GM12878 (cell line): Measurements from ENCODE around the gene SRL. TPM values are rescaled to one million over a fixed set of nuclear protein-coding genes. Genes with fewer than 3 reads are reported as not detected.
A peak's percentile ranks its signal among the peaks of the same experiment; 100 is the strongest.

Experiments used
- BCLAF1 ChIP-seq: fragments of 450-650 bp; IDR thresholded peaks from 2 replicates; pipeline ENCODE4 v1.6.1; 2017; ENCODE audit warnings: antibody characterized with exemption, mild to moderate bottlenecking, moderate library complexity
- CBFB ChIP-seq: IDR thresholded peaks from 2 replicates; pipeline ENCODE4 v1.6.1; 2016; ENCODE audit warnings: antibody characterized with exemption, low read depth
- DPF2 ChIP-seq: fragments of 450-650 bp; IDR thresholded peaks from 2 replicates; pipeline ENCODE4 v1.6.1; 2017; ENCODE audit warnings: mild to moderate bottlenecking
- IKZF1 ChIP-seq: fragments of 450-650 bp; conservative IDR thresholded peaks from 2 replicates; pipeline ENCODE4 v1.6.1; 2017; ENCODE audit warnings: antibody characterized with exemption, mild to moderate bottlenecking
- KLF5 ChIP-seq: fragments of 450-650 bp; IDR thresholded peaks from 2 replicates; pipeline ENCODE4 v1.6.1; 2014; ENCODE audit warnings: mild to moderate bottlenecking; ENCODE audit not compliant: partially characterized antibody
- MTA3 ChIP-seq: IDR thresholded peaks from 2 replicates; pipeline ENCODE4 v1.6.1; 2012; ENCODE audit warnings: low read length, inconsistent platforms, borderline replicate concordance
- NR2C2 ChIP-seq: IDR thresholded peaks from 2 replicates; pipeline ENCODE4 v1.6.1; 2011; ENCODE audit warnings: borderline replicate concordance, low read depth; ENCODE audit not compliant: control insufficient read depth, insufficient read length
- SRF ChIP-seq, 2 experiments: IDR thresholded peaks; 2 replicates each; pipeline ENCODE4 v1.6.1; 2011; ENCODE audit warnings: low read depth in 2 of 2, low read length in 2 of 2, mild to moderate bottlenecking in 1 of 2, moderate library complexity in 1 of 2
- STAT3 ChIP-seq: IDR thresholded peaks from 2 replicates; pipeline ENCODE4 v1.6.1; 2011; ENCODE audit warnings: low read depth, low read length, improper control_type of control experiment
- SUZ12 ChIP-seq: fragments of 200-600 bp; sonication (generic); IDR thresholded peaks from one replicate; pipeline ENCODE4 v1.6.1; 2018; ENCODE audit warnings: antibody characterized with exemption, mild to moderate bottlenecking; ENCODE audit not compliant: unreplicated experiment
- TCF12 ChIP-seq: IDR thresholded peaks from 2 replicates; pipeline ENCODE4 v1.6.1; 2011; ENCODE audit warnings: low read depth, mild to moderate bottlenecking, low read length
- WRNIP1 ChIP-seq: IDR thresholded peaks from 2 replicates; pipeline ENCODE4 v1.6.1; 2011; ENCODE audit warnings: low read depth, low read length, improper control_type of control experiment, borderline replicate concordance
- YBX1 ChIP-seq: fragments of 450-650 bp; IDR thresholded peaks from 2 replicates; pipeline ENCODE4 v1.6.1; 2016; ENCODE audit warnings: antibody characterized with exemption
- ZBTB4 ChIP-seq: fragments of 450-650 bp; formaldehyde crosslinking; IDR thresholded peaks from 2 replicates; pipeline ENCODE4 v1.4.0; 2022; ENCODE audit warnings: mild to moderate bottlenecking, moderate library complexity
- ZNF207 ChIP-seq: fragments of 450-650 bp; IDR thresholded peaks from 2 replicates; pipeline ENCODE4 v1.6.1; 2014; ENCODE audit warnings: antibody characterized with exemption, mild to moderate bottlenecking, borderline replicate concordance
- polyA plus RNA-seq, 11 experiments: library from polyadenylated mRNA; depleted of rRNA in 4 of 11; unstranded in 6 of 11; stranded (reverse) in 5 of 11; fragments of >200 nt; fragmentation: Nextera tagmentation in 4 of 11; fragmentation: Illumina TruSeq in 1 of 11; extraction: Ambion mirVana in 4 of 11; extraction: Trizol in 1 of 11; gene quantifications; 1 replicate in 1 of 11; 2 replicates in 10 of 11; pipeline versions ENCODE4 v1.2.1 to v1.2.3, GENCODE V29; 2011 to 2016; ENCODE audit warnings: inconsistent platforms in 2 of 11, missing spikeins in 2 of 11, low read depth in 1 of 11
- total RNA-seq, 4 experiments: library from RNA; depleted of rRNA in 3 of 4; stranded (reverse); fragments of >200 nt in 3 of 4; fragmentation: Illumina TruSeq in 1 of 4; extraction: Trizol in 1 of 4; gene quantifications; 2 replicates each; pipeline versions ENCODE4 v1.2.1 to v1.2.3, GENCODE V29; 2013 to 2021
- TF ChIP-seq, protein P1 (sequence below): fragments of 450-650 bp; IDR thresholded peaks from 2 replicates; pipeline ENCODE4 v1.6.1; 2017; ENCODE audit warnings: mild to moderate bottlenecking, moderate library complexity
- TF ChIP-seq, protein P2 (sequence below): fragments of 450-650 bp; formaldehyde crosslinking; IDR thresholded peaks from 2 replicates; pipeline ENCODE4 v1.4.0; 2020; ENCODE audit warnings: mild to moderate bottlenecking, moderate library complexity

The SRL gene
- total and polyA plus RNA-seq, 10 of the 15 experiments (the other 5 are each of a cell fraction or from before 2014, with no cell fraction given) = not detected

GRCh38 chr16:4273858-4274311 is 32.0 kb upstream of the SRL start (continued):
- TF ChIP-seq, protein P1, sequence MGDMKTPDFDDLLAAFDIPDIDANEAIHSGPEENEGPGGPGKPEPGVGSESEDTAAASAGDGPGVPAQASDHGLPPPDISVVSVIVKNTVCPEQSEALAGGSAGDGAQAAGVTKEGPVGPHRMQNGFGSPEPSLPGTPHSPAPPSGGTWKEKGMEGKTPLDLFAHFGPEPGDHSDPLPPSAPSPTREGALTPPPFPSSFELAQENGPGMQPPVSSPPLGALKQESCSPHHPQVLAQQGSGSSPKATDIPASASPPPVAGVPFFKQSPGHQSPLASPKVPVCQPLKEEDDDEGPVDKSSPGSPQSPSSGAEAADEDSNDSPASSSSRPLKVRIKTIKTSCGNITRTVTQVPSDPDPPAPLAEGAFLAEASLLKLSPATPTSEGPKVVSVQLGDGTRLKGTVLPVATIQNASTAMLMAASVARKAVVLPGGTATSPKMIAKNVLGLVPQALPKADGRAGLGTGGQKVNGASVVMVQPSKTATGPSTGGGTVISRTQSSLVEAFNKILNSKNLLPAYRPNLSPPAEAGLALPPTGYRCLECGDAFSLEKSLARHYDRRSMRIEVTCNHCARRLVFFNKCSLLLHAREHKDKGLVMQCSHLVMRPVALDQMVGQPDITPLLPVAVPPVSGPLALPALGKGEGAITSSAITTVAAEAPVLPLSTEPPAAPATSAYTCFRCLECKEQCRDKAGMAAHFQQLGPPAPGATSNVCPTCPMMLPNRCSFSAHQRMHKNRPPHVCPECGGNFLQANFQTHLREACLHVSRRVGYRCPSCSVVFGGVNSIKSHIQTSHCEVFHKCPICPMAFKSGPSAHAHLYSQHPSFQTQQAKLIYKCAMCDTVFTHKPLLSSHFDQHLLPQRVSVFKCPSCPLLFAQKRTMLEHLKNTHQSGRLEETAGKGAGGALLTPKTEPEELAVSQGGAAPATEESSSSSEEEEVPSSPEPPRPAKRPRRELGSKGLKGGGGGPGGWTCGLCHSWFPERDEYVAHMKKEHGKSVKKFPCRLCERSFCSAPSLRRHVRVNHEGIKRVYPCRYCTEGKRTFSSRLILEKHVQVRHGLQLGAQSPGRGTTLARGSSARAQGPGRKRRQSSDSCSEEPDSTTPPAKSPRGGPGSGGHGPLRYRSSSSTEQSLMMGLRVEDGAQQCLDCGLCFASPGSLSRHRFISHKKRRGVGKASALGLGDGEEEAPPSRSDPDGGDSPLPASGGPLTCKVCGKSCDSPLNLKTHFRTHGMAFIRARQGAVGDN = no peak
- TF ChIP-seq BCLAF1 = no peak
- TF ChIP-seq ZNF207 = no peak
- peak; percentile 59; the same call in 1 of the 2 replicates for TF ChIP-seq IKZF1
- TF ChIP-seq WRNIP1 = no peak
- no peak for TF ChIP-seq YBX1
- no peak for TF ChIP-seq NR2C2
- no peak for TF ChIP-seq SRF (IDR thresholded peaks at IDR 0.05; ENCODE audit: low read depth in 2 of 2, low read length in 2 of 2)
- TF ChIP-seq SUZ12 = no peak
- no peak for TF ChIP-seq KLF5
- TF ChIP-seq, protein P2, sequence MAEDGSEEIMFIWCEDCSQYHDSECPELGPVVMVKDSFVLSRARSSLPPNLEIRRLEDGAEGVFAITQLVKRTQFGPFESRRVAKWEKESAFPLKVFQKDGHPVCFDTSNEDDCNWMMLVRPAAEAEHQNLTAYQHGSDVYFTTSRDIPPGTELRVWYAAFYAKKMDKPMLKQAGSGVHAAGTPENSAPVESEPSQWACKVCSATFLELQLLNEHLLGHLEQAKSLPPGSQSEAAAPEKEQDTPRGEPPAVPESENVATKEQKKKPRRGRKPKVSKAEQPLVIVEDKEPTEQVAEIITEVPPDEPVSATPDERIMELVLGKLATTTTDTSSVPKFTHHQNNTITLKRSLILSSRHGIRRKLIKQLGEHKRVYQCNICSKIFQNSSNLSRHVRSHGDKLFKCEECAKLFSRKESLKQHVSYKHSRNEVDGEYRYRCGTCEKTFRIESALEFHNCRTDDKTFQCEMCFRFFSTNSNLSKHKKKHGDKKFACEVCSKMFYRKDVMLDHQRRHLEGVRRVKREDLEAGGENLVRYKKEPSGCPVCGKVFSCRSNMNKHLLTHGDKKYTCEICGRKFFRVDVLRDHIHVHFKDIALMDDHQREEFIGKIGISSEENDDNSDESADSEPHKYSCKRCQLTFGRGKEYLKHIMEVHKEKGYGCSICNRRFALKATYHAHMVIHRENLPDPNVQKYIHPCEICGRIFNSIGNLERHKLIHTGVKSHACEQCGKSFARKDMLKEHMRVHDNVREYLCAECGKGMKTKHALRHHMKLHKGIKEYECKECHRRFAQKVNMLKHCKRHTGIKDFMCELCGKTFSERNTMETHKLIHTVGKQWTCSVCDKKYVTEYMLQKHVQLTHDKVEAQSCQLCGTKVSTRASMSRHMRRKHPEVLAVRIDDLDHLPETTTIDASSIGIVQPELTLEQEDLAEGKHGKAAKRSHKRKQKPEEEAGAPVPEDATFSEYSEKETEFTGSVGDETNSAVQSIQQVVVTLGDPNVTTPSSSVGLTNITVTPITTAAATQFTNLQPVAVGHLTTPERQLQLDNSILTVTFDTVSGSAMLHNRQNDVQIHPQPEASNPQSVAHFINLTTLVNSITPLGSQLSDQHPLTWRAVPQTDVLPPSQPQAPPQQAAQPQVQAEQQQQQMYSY (CRISPR knock-in tag) = no peak
- no peak for TF ChIP-seq TCF12
- TF ChIP-seq CBFB = no peak
- TF ChIP-seq ZBTB4 = no peak
- TF ChIP-seq STAT3 = no peak
- TF ChIP-seq DPF2 = 0 out of 2 replicates have a peak, but pooled peaks have one; percentile 34
- no peak for TF ChIP-seq MTA3
